Heart left ventricle (tissue), 13 donors: ENCODE data around the gene CFAP57.

Experiments used
- POLR2A ChIP-seq, 2 donors: fragments of 450-650 bp; IDR thresholded peaks; one replicate each; pipeline ENCODE4 v1.6.1; 2017; ENCODE audit warnings: antibody characterized with exemption in 2 of 2, mild to moderate bottlenecking in 2 of 2, moderate library complexity in 2 of 2
- TF ChIP-seq, protein P1 (sequence below), 12 donors: fragments of 200-600 bp; sonication (generic) in 4 of 12; IDR thresholded peaks; one replicate each; pipeline versions ENCODE4 v1.5.0 to v1.8.0; 2018 to 2022; ENCODE audit warnings: antibody characterized with exemption in 12 of 12, mild to moderate bottlenecking in 5 of 12
- donor health status: ischemic (EF 13 %, LVEDD 7.1; RV severe dilation, severe dysfunction).
- donor health status: DM: no; HTN: yes; CAD: no.
- donor health status: DM: no; HTN: no; CAD: no.
- donor health status: ischemic (EF 25% LVEDD 6.9; RV normal size, moderate dysfunction).
- donor health status: ischemic (EF 25% LVEDD 5.7; RV mildly dilated, moderate dysfunction).
- donor health status: ischemic (EF 35%, LVEDD 5.7; RV mildly dilated, moderate dysfunction).
- donor health status: nonischemic (EF 11% LVEDD 7.7; RV severe dilation, severe dysfunction).
- donor health status: DM: yes; HTN: yes; CAD: no.
- donor health status: PGD.
- donor health status: ischemic (EF 29% LVEDD 5.4; RV normal size, mild dysfunction).
- donor health status: nonischemic (EF 23%, LVEDD 6.1; RV moderate dilation, normal function).

DNA sequence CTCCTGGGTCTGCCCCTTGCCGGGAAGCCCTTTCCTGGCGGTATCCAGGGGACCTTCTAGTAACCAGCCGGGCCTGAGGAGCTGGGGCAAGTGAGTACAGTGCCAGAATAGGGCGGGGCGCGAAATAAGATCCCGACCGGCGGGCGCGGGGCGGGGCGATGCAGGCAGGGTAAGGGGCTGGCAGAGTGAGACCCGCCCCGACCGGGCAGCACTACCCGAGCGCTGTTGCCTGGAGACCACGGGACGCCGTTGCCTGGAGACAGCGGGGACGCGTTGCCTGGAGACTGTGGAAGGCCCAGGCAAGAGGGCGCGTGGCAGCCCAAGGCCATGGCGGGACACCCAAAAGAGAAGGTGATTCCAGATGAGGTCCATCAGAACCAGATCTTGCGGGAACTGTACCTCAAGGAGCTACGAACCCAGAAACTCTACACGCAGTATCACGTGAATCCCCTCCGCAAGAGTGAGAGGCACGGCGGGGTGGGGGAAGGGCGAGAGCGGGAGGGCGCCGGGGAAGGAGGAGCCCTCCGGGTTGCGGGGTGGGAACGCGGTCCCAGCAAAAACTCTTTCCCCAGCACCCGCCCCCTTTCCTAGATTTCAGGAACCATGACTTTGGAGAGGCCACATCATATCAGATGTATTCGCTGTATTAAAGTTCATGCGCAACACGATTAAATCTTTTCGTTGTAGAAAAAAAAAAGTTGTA, 24.4 kb upstream of the CFAP57 start:
- TF ChIP-seq, protein P1, sequence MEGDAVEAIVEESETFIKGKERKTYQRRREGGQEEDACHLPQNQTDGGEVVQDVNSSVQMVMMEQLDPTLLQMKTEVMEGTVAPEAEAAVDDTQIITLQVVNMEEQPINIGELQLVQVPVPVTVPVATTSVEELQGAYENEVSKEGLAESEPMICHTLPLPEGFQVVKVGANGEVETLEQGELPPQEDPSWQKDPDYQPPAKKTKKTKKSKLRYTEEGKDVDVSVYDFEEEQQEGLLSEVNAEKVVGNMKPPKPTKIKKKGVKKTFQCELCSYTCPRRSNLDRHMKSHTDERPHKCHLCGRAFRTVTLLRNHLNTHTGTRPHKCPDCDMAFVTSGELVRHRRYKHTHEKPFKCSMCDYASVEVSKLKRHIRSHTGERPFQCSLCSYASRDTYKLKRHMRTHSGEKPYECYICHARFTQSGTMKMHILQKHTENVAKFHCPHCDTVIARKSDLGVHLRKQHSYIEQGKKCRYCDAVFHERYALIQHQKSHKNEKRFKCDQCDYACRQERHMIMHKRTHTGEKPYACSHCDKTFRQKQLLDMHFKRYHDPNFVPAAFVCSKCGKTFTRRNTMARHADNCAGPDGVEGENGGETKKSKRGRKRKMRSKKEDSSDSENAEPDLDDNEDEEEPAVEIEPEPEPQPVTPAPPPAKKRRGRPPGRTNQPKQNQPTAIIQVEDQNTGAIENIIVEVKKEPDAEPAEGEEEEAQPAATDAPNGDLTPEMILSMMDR (IDR thresholded peaks at IDR 0.05): no peak
- no peak for TF ChIP-seq POLR2A (IDR thresholded peaks at IDR 0.05)
